ENCODE data around the gene NOTUM.

GRCh38 chr17:81926451-81927151, 34.4 kb downstream of the NOTUM start:
- no peak for TF ChIP-seq CTCF (conservative IDR thresholded peaks at IDR 0.05 in 1 of 2, IDR thresholded peaks at IDR 0.05 in 1 of 2; ENCODE audit: extremely low read depth in 1 of 2, insufficient read depth in 1 of 2, low read depth in 1 of 2, low read length in 2 of 2)
- TF ChIP-seq EZH2 (IDR thresholded peaks at IDR 0.05; ENCODE audit: borderline replicate concordance, low read length), result no peak

Measured in mammary epithelial cell (primary cell).